Smooth muscle cell of the brain vasculature (primary cell): ENCODE results near the gene TTYH3.
"Not testable (repeated sequence)": the region's sequence is repeated elsewhere in the genome, so short reads cannot be mapped to it uniquely, and the experiment has no call there.

Experiments
- DNase-seq: peaks from one replicate; pipeline ENCODE4 v3.0.0-alpha.2; 2012; ENCODE audit warnings: low read depth, low spot score

The TTYH3 gene

DNA sequence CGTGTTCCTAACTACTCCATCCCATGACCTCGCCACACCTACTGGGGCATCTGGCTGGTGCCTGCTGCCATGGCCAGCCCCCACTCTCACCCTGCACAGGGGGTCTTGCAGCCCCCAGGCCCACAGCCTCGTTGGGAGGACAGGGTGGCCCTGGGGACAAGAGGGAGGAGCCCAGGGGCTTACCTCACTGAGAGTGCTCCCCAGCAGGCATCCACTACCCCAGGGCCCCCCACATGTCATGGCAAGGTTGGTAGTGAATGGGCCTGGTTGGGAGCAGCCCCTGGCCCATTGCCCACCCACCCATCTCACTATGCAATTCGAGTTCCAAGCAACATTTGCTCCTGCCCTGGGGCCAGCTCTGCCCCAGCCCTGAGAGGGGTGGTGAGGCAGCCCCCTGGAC is 32.2 kb downstream of the TTYH3 start:
- DNase-seq = no peak

DNA sequence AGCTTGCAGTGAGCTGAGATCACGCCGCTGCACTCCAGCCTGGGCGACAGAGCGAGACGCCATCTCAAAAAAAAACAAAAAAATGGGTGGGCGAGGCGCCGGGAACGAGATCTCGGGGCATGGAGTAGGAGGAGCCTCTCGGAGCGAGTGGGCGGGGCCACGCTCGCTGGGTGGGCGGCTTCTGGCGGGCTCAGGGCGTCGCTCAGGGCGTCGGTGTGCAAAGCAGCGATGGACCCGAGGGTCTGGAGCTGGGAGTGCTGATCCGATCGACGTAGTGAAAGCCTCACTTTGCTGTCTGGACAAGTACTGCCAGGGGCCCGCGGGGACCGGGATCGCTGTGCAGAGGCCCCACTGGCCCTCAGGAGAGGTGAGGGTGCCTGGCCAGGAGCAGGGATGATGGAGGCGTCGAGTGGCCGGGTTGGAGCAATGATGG is 33.6 kb downstream of the TTYH3 start:
- DNase-seq = no peak

DNA sequence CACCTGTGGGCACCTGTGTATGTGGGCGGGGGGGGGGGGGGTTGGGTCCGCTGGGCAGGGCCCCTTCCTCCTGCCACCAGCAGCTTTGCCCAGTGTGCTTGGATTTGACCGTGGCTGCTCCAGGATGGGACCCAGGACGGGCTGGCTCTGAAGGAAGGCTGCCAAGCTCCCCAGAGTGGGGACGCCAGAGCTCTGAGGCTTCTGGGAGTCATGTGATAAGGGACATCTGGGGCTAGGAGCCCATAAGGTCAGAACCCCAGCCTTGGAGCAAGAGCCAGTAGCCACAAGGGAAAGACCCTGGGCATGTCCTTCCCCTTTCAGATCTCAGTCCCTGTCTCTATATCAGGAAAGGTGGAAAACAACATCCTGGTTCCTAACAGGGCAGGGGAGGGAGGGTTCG is 34.4 kb downstream of the TTYH3 start:
- no peak for DNase-seq

- DNase-seq = no peak
Measured at GRCh38 chr7:2666588-2667250, 34.9 kb downstream of the TTYH3 start.

DNA sequence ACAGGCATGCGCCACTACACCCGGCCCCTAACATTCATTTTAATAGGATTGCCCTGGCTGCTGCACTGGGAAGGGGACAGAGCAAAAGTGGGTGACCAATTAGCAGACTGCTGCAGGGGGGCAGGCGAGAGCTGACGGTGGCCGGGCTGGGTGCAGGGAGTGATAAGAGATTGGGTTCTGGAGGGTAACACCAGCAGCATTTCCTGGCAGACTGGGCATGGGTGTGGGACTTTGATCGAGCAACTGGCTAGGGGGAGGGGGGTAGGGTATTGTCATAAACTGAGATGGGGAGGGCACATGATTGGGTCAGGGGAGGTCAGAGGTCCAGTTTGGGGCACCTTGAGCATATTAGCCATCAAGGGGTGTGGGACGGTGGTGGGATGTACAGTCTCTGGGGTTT is 36.1 kb downstream of the TTYH3 start:
- no peak for DNase-seq

DNA sequence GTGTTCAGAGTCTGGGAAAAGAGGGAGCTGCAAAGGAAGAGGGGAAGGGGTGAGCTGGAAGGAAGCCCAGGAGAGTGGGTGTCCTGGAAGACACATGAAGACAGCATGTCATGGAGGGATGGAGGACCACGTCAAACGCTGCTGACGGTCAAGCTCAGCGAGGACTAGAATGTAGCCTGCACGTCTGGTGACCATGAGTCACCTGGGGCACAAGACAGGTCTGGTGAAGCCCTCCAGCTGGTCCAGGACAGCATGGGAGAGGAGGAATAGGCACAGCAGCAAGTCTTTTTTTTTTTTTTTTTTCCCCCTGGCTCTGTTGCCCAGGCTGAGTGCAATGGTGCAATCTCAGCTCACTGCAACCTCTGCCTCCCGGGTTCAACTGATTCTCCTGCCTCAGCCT is 36.6 kb downstream of the TTYH3 start:
- DNase-seq = no peak

DNA sequence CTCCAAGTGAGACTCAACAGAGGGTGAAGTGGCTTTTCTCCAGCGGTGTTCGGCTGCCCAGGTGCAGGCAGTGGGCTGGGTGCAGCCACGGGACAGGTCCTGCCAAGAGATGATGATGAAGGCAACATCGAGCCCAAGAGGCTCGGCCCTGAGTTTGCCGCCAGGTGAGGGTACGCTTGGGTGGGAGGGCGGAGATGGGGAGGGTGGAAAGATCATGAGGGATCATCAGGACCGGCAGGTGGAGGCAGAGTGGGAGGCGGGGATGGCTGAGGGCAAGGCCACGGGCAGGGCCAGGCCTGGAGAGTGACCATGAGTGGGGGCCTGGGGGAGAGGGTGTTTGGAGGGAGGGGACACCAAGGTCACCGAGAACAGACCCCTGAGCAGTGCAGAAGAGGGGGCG is 38.4 kb downstream of the TTYH3 start:
- no peak for DNase-seq

DNA sequence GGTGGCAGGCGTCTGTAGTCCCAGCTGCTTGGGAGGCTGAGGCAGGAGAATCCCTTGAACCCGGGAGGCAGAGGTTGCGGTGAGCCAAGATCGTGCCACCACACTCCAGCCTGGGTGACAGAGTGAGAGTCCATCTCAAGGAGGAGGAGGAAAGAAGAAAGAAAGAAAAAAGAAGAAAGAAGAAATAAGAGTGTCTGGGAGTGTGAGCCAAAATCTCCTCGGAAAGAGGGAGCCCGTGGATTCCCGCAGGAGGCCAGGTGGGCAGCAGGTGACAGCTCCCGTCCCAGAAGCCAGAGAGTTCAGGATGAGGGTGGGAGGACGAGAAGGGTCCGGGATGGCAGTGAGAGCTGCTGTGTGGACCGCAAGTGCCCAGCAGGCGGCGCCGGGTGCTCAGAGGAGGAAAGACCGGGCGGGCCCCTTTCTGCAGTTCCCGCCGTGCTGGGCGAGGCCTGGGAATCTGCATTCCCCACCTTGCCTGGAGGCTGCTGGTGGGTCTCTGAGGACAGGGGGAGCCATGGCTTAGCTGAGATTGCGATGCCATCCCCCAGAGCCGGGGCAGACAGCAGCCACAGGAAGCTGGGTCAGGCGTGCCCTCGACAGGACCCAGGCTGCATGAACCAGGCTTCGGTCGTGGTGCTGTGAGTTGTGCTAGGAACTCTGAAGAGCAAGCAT is 39.1 kb downstream of the TTYH3 start:
- no peak for DNase-seq

DNA sequence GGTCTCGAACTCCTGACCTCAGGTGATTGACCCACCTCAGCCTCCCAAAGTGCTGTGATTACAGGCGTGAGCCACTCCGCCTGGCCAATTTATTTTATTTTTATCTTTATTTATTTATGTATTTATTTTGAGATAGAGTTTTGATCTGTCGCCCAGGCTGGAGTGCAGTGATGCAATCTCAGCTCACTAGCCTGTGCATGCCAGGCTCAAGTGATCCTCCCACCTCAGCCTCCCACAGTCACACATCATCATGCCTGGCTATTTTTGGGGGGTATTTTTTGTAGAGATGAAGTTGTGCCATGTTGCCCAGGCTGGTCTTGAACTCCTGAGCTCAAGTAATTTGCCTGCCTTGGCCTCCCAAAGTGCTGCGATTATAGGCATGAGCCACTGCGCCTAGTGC is 41.4 kb downstream of the TTYH3 start:
- DNase-seq = not testable (repeated sequence)

GRCh38 chr7:2673934-2674333 is 42.1 kb downstream of the TTYH3 start:
- DNase-seq = no peak

DNA sequence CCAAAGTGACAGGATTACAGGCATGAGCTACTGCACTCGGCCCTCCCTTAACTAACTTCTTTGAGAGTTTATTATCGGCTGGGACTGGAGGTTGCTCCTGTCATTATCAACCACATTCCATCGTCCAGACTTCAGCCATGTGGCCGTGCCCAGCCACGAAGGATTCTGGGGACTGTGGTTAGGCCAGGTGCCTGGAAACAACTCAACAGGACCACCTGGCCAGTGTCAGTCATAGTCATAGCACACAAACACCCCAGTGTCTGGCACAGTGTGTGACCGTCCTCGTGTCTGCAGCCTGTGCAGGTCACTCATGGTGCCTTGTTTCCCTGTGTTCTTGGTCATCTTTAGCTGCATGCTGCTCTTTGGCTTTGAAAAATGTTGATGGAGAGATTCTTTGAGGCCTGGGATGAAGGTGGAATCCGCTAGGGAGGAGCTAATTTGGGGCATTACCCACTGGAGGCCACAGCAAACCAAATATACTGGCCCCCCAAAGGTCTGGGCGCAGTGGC is 43.5 kb downstream of the TTYH3 start:
- no peak for DNase-seq

GRCh38 chr7:2676576-2676975 is 44.8 kb downstream of the TTYH3 start:
- DNase-seq = not testable (repeated sequence)

- not testable (repeated sequence) for DNase-seq
Measured at GRCh38 chr7:2678454-2678853, 46.7 kb downstream of the TTYH3 start.

- DNase-seq = not testable (repeated sequence)
Measured at GRCh38 chr7:2679135-2680127, 47.6 kb downstream of the TTYH3 start.

- no peak for DNase-seq
Measured at GRCh38 chr7:2680256-2680655, 48.5 kb downstream of the TTYH3 start.

DNA sequence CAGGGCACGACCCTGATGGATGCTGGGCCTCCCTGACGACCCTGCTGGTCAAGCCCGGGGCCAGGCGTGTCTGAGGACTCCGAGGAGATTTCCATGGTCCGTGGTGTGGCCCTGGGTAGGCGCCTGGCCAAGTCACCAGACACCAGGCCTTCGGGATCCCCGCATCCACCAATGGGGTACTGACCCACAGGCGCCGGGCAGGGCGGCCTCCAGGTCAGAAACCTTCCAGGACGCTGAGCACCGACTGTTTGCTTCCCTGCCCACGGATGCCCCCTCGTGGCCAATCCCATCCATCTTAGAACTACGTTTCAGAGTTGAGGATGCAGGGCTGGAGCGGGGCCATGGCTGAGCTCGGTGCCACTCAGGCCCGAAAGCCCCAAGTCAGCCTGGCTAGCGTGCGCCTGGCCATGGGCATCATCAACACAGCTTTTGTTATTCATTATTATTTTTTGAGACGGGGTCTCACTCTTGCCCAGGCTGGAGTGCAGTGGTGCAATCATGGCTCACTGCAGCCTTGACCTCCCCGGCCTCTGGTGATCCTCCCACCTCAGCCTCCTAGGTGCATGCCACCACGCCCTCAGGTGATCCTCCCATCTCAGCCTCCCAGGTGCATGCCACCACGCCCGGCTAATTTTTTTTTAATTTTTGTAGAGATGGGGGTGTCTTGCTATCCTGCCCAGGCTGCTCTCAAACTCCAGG is 49.2 kb downstream of the TTYH3 start:
- DNase-seq = peak; percentile 18

DNA sequence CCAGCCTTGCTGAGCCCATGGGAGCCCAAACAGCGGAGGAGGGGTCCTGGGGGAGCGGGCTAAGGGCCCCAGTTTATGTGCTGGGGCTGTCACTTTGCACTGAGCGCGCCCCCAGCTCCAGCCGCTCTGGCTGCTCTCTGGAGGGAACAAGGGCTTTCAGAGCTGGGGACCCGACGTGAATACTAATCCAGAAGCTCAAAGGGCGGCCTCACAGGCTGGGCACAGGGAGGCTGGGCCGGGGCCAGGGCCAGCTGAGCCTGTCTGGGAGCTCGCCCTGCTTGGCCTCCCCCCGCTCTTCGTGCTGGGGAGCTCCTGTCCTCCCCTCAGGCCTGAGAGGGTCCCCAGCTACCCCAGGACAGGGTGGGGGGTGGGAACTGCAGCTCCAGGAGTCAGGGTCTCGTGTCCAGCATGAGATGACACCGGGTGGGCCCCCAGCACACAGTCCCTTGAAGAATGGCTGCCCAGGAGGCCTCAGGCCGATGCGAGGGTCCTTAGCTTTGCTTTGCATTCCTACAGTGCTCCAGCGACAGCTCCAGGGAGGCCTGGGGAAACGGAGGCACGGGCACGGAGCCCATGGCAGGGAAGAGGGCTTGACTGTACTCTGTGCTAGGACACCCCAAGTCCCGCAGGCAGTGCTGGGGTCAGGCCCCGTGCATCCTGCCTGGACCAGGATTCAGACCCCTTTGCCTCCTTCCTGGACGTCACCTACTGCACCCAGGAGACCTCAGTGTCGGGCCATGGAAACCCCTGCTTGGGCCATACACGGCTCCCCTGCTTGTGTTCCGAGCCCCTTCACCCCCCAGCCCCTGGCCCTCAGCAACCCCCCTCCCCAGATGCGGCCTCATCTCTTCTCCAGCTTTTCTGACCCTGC is 50.4 kb downstream of the TTYH3 start:
- DNase-seq = no peak

DNA sequence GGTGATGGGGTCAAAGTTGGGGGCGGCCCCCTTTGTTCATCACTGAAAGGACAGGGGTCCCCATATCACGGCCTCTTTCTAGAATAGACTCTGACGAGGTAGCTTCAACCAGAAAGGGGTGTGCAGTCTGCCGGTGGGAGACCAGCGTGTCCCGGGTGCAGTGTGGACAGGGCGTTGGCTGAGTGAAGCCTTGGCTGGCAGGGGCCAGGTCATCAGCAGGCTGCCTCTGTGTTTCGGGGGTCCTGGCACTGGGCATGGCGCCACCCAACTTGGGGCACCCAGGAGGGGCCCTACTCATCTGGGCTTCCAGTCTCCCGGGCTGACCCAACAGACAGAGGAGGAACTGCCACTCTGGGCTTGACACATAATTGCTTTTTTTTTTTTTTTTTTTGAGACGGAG is 52.7 kb downstream of the TTYH3 start:
- DNase-seq = no peak

- no peak for DNase-seq
Measured at GRCh38 chr7:2686101-2686500, 54.3 kb downstream of the TTYH3 start.

GRCh38 chr7:2687338-2687869 is 55.6 kb downstream of the TTYH3 start:
- DNase-seq = no peak
